Measurements from ENCODE around the gene SORCS2. TPM values are rescaled to one million over a fixed set of nuclear protein-coding genes. Genes with fewer than 3 reads are reported as not detected.

The SORCS2 gene
- total and polyA plus RNA-seq, 2 of the 4 experiments (the other 2 are of a cell fraction) = 0.36 to 0.62 TPM

DNA sequence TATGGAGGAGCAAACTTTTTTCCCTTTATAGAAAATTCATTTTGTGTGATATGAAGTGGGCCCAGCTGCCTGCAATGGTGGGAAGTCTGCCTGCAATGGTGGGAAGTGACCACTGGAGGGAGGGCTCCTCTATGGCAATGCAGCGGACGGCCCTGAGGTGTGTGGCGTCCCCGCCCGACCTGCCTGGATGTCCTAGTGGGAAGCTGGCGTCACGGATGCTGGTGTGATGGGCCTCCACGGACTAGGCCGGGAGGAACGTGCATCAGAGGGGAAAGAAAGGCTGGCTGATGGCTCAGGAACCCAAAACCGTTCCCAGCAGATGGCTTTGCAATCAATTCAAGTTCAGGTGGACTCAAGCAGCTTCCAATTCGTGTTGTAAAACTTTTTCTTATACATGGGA, 569.4 kb downstream of the SORCS2 start:
- H3K4me2 ChIP-seq (ENCODE audit: low read depth, low read length) = no peak overlapping the region
- BruUV-seq (replicated peaks) = no TSS peak
- POLR2A ChIA-PET (ENCODE audit: unreplicated experiment) = no interaction called here
- H4K91ac ChIP-seq (ENCODE audit: insufficient read depth, low read depth, low read length) = no peak overlapping the region
- DNase-seq = peak; percentile 34
- peak overlapping the region; percentile 49 for H2AK9ac ChIP-seq (replicated peaks; ENCODE audit: low read depth, low read length, poor library complexity)
- in situ Hi-C loops (cut with MboI; ENCODE audit: low sequenced_read_pairs) (loop anchor here (10.0 kb wide), 1 partner anchor 223 kb away; no protein-coding TSS in a partner anchor), intact Hi-C loops (cut with micrococcal nuclease) (no loop called here), dilution Hi-C loops (cut with HindIII; ENCODE audit: low sequenced_read_pairs, unreplicated experiment) (no loop called here)
- H2BK20ac ChIP-seq (ENCODE audit: low read depth, low read length) = no peak overlapping the region
- H2BK5ac ChIP-seq (ENCODE audit: low read depth, low read length, poor library complexity, severe bottlenecking) = no peak overlapping the region
- no peak for TF ChIP-seq MAFK (IDR thresholded peaks at IDR 0.05; ENCODE audit: low read depth, low read length)
- TF ChIP-seq SMC3 (IDR thresholded peaks at IDR 0.05; ENCODE audit: low read depth, low read length) = 0 out of 2 replicates have a peak, but pooled peaks have one; percentile 32
- no peak for TF ChIP-seq CEBPB (IDR thresholded peaks at IDR 0.05; ENCODE audit: low read depth, low read length)
- TF ChIP-seq MAZ (IDR thresholded peaks at IDR 0.05; ENCODE audit: borderline replicate concordance, low read depth, low read length) = no peak
- peak; percentile 53 for TF ChIP-seq CTCF (conservative IDR thresholded peaks at IDR 0.05; ENCODE audit: low read depth, low read length)
- TF ChIP-seq RAD21 (IDR thresholded peaks at IDR 0.05; ENCODE audit: low read length) = peak; percentile 38; the same call in 1 of the 2 replicates
- H3K4ac ChIP-seq (ENCODE audit: low read depth, low read length) = no peak overlapping the region
- no peak overlapping the region for H3K14ac ChIP-seq (replicated peaks; ENCODE audit: low read depth, low read length)
- no peak overlapping the region for H2BK15ac ChIP-seq (ENCODE audit: low read depth, low read length)
- H3K56ac ChIP-seq (ENCODE audit: extremely low read depth, insufficient read depth, low read length) = no peak overlapping the region
- peaks cover 4% of the 10 kb centered on the region for H3K4me1 ChIP-seq (ENCODE audit: control insufficient read depth, insufficient read depth, low read length)
- H3K18ac ChIP-seq (ENCODE audit: low read depth, low read length) = no peak overlapping the region
- no peak overlapping the region for H3K23ac ChIP-seq (ENCODE audit: low read depth, low read length)
- peaks cover 15% of the 10 kb centered on the region; the same call in 1 of the 2 replicates for H3K9me1 ChIP-seq (ENCODE audit: insufficient read depth, low read length)
- H3K9ac ChIP-seq (ENCODE audit: low read depth, low read length) = no peak overlapping the region
- H2AFZ ChIP-seq (replicated peaks; ENCODE audit: low read length, poor library complexity) = peak overlapping the region; percentile 63
- H3K27ac ChIP-seq (ENCODE audit: insufficient read depth, low read length) = no peak overlapping the region
- H3K27me3 ChIP-seq (ENCODE audit: control insufficient read depth, insufficient read depth, low read length) = no peaks in the 10 kb centered on the region
- no peak overlapping the region for H4K8ac ChIP-seq (ENCODE audit: low read depth in 2 of 2, low read length in 2 of 2)
- no peak overlapping the region for H3K4me3 ChIP-seq (ENCODE audit: insufficient read depth, low read depth, low read length)
- H4K5ac ChIP-seq (ENCODE audit: low read depth, low read length) = no peak overlapping the region
- ATAC-seq (ENCODE audit: low read depth) = peak; percentile 48; the same call in 1 of the 2 replicates
- 57% methylated on average over 8 of the region's 12 CpGs; no CpG with 5 or more reads in 1 of the 2 experiments for WGBS, 2 experiments (ENCODE audit: extremely low coverage in 2 of 2, insufficient read length in 1 of 2)
- peaks cover 77% of the 10 kb centered on the region for H3K36me3 ChIP-seq (ENCODE audit: control insufficient read depth, insufficient read depth, low read length)
- H3K79me1 ChIP-seq (ENCODE audit: low read depth in 1 of 2, low read length in 2 of 2) = peaks cover 32 to 66% of the 10 kb centered on the region in 2 experiments; a peak in 3 of 4 replicates
- CTCF ChIA-PET = interaction anchor here (1.1 kb wide), 1 partner anchor 9 kb away, joined by 3 read pairs; no protein-coding TSS in a partner anchor
- no peaks in the 10 kb centered on the region for H3K9me3 ChIP-seq (ENCODE audit: control insufficient read depth, insufficient read depth, low read length)
- H2AK5ac ChIP-seq (ENCODE audit: low read depth, low read length) = peak overlapping the region; percentile 43; the same call in 1 of the 2 replicates
- H2BK120ac ChIP-seq (ENCODE audit: low read depth, low read length) = no peak overlapping the region
- peaks cover 60% of the 10 kb centered on the region for H4K20me1 ChIP-seq (ENCODE audit: insufficient read depth, low read length)
